ENCODE measurements around the gene CDON.

Gene CDON

GRCh38 chr11:125980436-125980835, 82.2 kb downstream of the CDON start:
- H3K4me3 ChIP-seq (replicated peaks; ENCODE audit: low read depth, low read length) = no peak overlapping the region
- no peak for TF ChIP-seq CTCF (IDR thresholded peaks at IDR 0.05; ENCODE audit: low read length, missing control alignments)
- DNase-seq (ENCODE audit: low read depth) = no peak

GRCh38 chr11:125979511-125979910, 83.2 kb downstream of the CDON start:
- H3K4me3 ChIP-seq (replicated peaks; ENCODE audit: low read depth, low read length) = no peak overlapping the region
- DNase-seq (ENCODE audit: low read depth) = no peak
- no peak for TF ChIP-seq CTCF (IDR thresholded peaks at IDR 0.05; ENCODE audit: low read length, missing control alignments)

GRCh38 chr11:125978778-125979407, 83.8 kb downstream of the CDON start:
- no peak overlapping the region for H3K4me3 ChIP-seq (replicated peaks; ENCODE audit: low read depth, low read length)
- TF ChIP-seq CTCF (IDR thresholded peaks at IDR 0.05; ENCODE audit: low read length, missing control alignments) = no peak
- DNase-seq (ENCODE audit: low read depth) = no peak

GRCh38 chr11:125978181-125978716, 84.4 kb downstream of the CDON start:
- no peak for TF ChIP-seq CTCF (IDR thresholded peaks at IDR 0.05; ENCODE audit: low read length, missing control alignments)
- no peak for DNase-seq (ENCODE audit: low read depth)
- no peak overlapping the region for H3K4me3 ChIP-seq (replicated peaks; ENCODE audit: low read depth, low read length)

- no peak for DNase-seq (ENCODE audit: low read depth)
- no peak overlapping the region for H3K4me3 ChIP-seq (replicated peaks; ENCODE audit: low read depth, low read length)
- no peak for TF ChIP-seq CTCF (IDR thresholded peaks at IDR 0.05; ENCODE audit: low read length, missing control alignments)
Measured at GRCh38 chr11:125977333-125977732, 85.3 kb downstream of the CDON start.

- H3K4me3 ChIP-seq (replicated peaks; ENCODE audit: low read depth, low read length) = no peak overlapping the region
- TF ChIP-seq CTCF (IDR thresholded peaks at IDR 0.05; ENCODE audit: low read length, missing control alignments) = no peak
- DNase-seq (ENCODE audit: low read depth) = no peak
Measured at GRCh38 chr11:125976156-125976555, 86.5 kb downstream of the CDON start.

GRCh38 chr11:125975634-125976033, 87.0 kb downstream of the CDON start:
- no peak overlapping the region for H3K4me3 ChIP-seq (replicated peaks; ENCODE audit: low read depth, low read length)
- DNase-seq (ENCODE audit: low read depth) = no peak
- no peak for TF ChIP-seq CTCF (IDR thresholded peaks at IDR 0.05; ENCODE audit: low read length, missing control alignments)

Data from fibroblast of pulmonary artery (primary cell).